ENCODE data around the gene COL18A1.

- TF ChIP-seq EGR1 (IDR thresholded peaks at IDR 0.05; ENCODE audit: low read depth in 2 of 2) (no peak), CTCF (IDR thresholded peaks at IDR 0.05; ENCODE audit: low read depth, low read length, missing input control) (no peak), YY1 (IDR thresholded peaks at IDR 0.05) (no peak), RAD21 (IDR thresholded peaks at IDR 0.05) (no peak), GABPA (IDR thresholded peaks at IDR 0.05 in 1 of 2, conservative IDR thresholded peaks at IDR 0.05 in 1 of 2) (no peak), MAX (IDR thresholded peaks at IDR 0.05) (no peak), TAF1 (conservative IDR thresholded peaks at IDR 0.05) (no peak), SP1 (IDR thresholded peaks at IDR 0.05) (no peak)
- TF ChIP-seq, protein P1, sequence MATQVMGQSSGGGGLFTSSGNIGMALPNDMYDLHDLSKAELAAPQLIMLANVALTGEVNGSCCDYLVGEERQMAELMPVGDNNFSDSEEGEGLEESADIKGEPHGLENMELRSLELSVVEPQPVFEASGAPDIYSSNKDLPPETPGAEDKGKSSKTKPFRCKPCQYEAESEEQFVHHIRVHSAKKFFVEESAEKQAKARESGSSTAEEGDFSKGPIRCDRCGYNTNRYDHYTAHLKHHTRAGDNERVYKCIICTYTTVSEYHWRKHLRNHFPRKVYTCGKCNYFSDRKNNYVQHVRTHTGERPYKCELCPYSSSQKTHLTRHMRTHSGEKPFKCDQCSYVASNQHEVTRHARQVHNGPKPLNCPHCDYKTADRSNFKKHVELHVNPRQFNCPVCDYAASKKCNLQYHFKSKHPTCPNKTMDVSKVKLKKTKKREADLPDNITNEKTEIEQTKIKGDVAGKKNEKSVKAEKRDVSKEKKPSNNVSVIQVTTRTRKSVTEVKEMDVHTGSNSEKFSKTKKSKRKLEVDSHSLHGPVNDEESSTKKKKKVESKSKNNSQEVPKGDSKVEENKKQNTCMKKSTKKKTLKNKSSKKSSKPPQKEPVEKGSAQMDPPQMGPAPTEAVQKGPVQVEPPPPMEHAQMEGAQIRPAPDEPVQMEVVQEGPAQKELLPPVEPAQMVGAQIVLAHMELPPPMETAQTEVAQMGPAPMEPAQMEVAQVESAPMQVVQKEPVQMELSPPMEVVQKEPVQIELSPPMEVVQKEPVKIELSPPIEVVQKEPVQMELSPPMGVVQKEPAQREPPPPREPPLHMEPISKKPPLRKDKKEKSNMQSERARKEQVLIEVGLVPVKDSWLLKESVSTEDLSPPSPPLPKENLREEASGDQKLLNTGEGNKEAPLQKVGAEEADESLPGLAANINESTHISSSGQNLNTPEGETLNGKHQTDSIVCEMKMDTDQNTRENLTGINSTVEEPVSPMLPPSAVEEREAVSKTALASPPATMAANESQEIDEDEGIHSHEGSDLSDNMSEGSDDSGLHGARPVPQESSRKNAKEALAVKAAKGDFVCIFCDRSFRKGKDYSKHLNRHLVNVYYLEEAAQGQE (IDR thresholded peaks at IDR 0.05), result no peak
These were observed 7.5 kb downstream of the COL18A1 start for GRCh38 chr21:45412491-45412890.

Measured in liver (tissue), 3 donors.